Body of pancreas (tissue), 4 donors: ENCODE measurements around the gene RPS6KA5. TPM values are rescaled to one million over a fixed set of nuclear protein-coding genes. Genes with fewer than 3 reads are reported as not detected.

ENCODE experiments used
- ATAC-seq: fragments of 150-250 bp; one replicate; pipeline ENCODE4 v1.9.1; 2016
- DNase-seq, 4 donors: peaks; one replicate each; pipeline ENCODE4 v3.0.0-alpha.2; 2019
- H3K27ac ChIP-seq, 4 donors: fragments of 200-600 bp; sonication (generic); 1 replicate in 3 of 4; 2 replicates in 1 of 4; pipeline versions ENCODE4 v1.5.1 to v1.6.1; 2016 to 2019; ENCODE audit warnings: mild to moderate bottlenecking in 1 of 4, mixed read lengths in 1 of 4, moderate library complexity in 1 of 4
- H3K27me3 ChIP-seq, 2 donors: fragments of 200-600 bp; sonication (generic); one replicate each; pipeline ENCODE4 v1.6.0; 2016; ENCODE audit warnings: mild to moderate bottlenecking in 1 of 2
- H3K36me3 ChIP-seq, 2 donors: fragments of 200-600 bp; sonication (generic); replicated peaks in 1 of 2; 2 replicates each; pipeline ENCODE4 v1.5.1; 2016; ENCODE audit warnings: low read depth in 2 of 2; ENCODE audit not compliant: insufficient read depth in 1 of 2
- H3K4me1 ChIP-seq: fragments of 200-600 bp; sonication (generic); one replicate; pipeline ENCODE4 v1.6.0; 2016
- H3K4me3 ChIP-seq, 2 donors: fragments of 200-600 bp; sonication (generic); 1 replicate in 1 of 2; 2 replicates in 1 of 2; pipeline ENCODE4 v1.5.1; 2016 to 2019
- H3K9me3 ChIP-seq, 3 donors: fragments of 200-600 bp; sonication (generic); 1 replicate in 2 of 3; 2 replicates in 1 of 3; pipeline ENCODE4 v1.5.1; 2016
- POLR2A ChIP-seq, 3 donors: fragments of 450-650 bp; IDR thresholded peaks; one replicate each; pipeline ENCODE4 v1.6.1; 2016; ENCODE audit warnings: antibody characterized with exemption in 3 of 3, mild to moderate bottlenecking in 2 of 3
- WGBS, 2 donors: methylation state at CpG; one replicate each; pipeline ENCODE4 v1.1.5; 2017; 5-methylcytosine and 5-hydroxymethylcytosine counted together
- intact Hi-C: fragments of 100-400 bp; cut with DNase I; formaldehyde crosslinking; loops from one replicate; pipeline ENCODE4 v1.15.1; 2023
- small RNA-seq: library from RNA; depleted of rRNA; stranded (forward); fragments of <200 nt; gene quantifications from one replicate; pipeline ENCODE3, GENCODE V24; 2016
- total RNA-seq, 2 donors: library from RNA; depleted of rRNA; stranded (reverse); fragments of >200 nt; gene quantifications; one replicate each; pipeline ENCODE4 v1.1.0, GENCODE V29; 2016
- TF ChIP-seq, protein P1 (sequence below), 7 experiments: fragments of 450-650 bp in 4 of 7; fragments of 200-600 bp in 3 of 7; sonication (generic) in 3 of 7; IDR thresholded peaks; one replicate each; pipeline ENCODE4 v1.5.1; 2016 to 2019; ENCODE audit warnings: antibody characterized with exemption in 7 of 7

Gene RPS6KA5
- total RNA-seq, 2 donors from 2014 or later, result 0.66 to 2.9 TPM

DNA sequence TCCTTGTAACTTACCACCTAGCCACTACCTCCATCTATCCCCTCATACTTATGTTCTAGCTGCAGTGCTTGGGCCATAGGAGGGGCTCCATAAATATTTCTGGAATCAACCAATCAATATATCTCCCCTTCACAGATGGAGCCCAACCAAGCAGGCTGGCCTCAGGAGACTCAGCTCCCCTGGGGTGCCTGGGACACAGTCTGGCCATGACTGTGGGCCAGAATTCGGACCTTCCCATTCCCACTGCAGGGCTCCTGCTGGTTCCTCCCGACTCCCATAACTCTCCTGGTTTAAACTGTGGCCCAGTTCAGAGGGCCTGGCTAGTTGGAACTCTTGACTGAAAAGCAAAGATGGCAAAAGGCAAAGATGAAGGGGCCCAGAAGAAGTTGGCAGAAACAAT is 257.2 kb downstream of the RPS6KA5 start:
- H3K4me3 ChIP-seq, result no peak overlapping the region
- no peaks in the 10 kb centered on the region for H3K27me3 ChIP-seq
- WGBS, 2 donors, result 82 to 95% methylated on average over 2 of the region's 2 CpGs
- no peak for DNase-seq
- no peaks in the 10 kb centered on the region for H3K36me3 ChIP-seq
- peaks cover 18% of the 10 kb centered on the region for H3K4me1 ChIP-seq
- no peaks in the 10 kb centered on the region for H3K9me3 ChIP-seq
- no peak for ATAC-seq
- intact Hi-C loops, result no loop called here
- no peak overlapping the region for H3K27ac ChIP-seq
- TF ChIP-seq POLR2A (IDR thresholded peaks at IDR 0.05), result no peak
- TF ChIP-seq, protein P1, sequence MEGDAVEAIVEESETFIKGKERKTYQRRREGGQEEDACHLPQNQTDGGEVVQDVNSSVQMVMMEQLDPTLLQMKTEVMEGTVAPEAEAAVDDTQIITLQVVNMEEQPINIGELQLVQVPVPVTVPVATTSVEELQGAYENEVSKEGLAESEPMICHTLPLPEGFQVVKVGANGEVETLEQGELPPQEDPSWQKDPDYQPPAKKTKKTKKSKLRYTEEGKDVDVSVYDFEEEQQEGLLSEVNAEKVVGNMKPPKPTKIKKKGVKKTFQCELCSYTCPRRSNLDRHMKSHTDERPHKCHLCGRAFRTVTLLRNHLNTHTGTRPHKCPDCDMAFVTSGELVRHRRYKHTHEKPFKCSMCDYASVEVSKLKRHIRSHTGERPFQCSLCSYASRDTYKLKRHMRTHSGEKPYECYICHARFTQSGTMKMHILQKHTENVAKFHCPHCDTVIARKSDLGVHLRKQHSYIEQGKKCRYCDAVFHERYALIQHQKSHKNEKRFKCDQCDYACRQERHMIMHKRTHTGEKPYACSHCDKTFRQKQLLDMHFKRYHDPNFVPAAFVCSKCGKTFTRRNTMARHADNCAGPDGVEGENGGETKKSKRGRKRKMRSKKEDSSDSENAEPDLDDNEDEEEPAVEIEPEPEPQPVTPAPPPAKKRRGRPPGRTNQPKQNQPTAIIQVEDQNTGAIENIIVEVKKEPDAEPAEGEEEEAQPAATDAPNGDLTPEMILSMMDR (IDR thresholded peaks at IDR 0.05), result no peak

DNA sequence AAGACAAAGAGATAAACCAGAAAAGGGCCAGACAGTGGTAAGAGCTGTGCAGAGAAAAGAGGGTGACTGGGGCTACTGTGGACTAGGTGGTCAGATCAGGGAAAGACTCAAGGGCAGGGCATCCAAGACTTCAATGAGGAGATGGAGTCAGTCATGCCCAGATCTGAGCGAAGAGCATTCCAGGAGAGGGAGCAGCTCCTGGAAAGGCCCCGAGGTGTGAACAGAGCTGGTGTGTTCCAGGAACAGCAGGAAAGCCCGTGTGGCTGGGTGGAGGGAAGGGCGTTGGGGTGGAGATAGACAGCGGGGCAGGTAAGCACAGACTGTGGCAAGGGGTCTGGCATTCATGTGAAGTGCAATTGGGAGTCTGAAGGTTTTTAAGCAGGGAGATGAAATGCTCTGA is 261.0 kb downstream of the RPS6KA5 start:
- intact Hi-C loops, result no loop called here
- Histone ChIP-seq H3K36me3 (no peaks in the 10 kb centered on the region), H3K4me3 (no peak overlapping the region), H3K9me3 (no peaks in the 10 kb centered on the region), H3K27ac (no peak overlapping the region), H3K4me1 (no peaks in the 10 kb centered on the region), H3K27me3 (no peaks in the 10 kb centered on the region)
- DNase-seq (no peak), ATAC-seq (no peak)
- TF ChIP-seq POLR2A (IDR thresholded peaks at IDR 0.05), result no peak
- TF ChIP-seq, protein P1 (IDR thresholded peaks at IDR 0.05), result no peak
- WGBS, 2 donors, result 80 to 85% methylated on average over 5 of the region's 5 CpGs

DNA sequence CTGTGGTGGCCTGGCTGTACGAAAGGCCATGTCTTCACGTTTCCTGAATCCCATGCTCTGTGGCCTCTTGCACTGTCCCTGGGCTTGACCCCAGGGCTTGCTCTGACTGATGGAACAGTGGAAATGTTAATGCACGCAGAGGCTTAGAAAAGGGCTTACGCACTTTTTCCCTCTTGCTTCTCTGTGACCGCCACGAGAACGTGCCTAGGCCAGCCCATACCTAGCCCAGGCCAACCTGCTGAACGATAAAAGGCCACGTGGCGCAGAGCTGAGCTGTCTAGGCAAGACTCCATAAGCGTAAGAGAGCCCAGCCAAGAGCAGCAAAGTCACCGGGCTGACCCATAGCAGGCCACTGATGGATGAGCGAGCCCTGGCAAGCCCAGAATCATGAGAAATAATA is 262.5 kb downstream of the RPS6KA5 start:
- ATAC-seq, result no peak

More for the DNA sequence above, 262.5 kb downstream of the RPS6KA5 start:
- H3K36me3 ChIP-seq, result no peaks in the 10 kb centered on the region
- WGBS, 2 donors, result 89 to 91% methylated on average over 13 of the region's 13 CpGs
- no peak for DNase-seq
- H3K27ac ChIP-seq, result no peak overlapping the region
- no peak overlapping the region for H3K4me3 ChIP-seq
- TF ChIP-seq, protein P1 (IDR thresholded peaks at IDR 0.05), result no peak
- no peak for TF ChIP-seq POLR2A (IDR thresholded peaks at IDR 0.05)
- no peaks in the 10 kb centered on the region for H3K9me3 ChIP-seq
- H3K27me3 ChIP-seq, result no peaks in the 10 kb centered on the region
- intact Hi-C loops, result no loop called here
- H3K4me1 ChIP-seq, result no peaks in the 10 kb centered on the region

Small RNA genes lying within 50 kb of the gene (small RNA-seq; reads per million reads assigned to genes)
- gene RNU7-30P, result not detected

Other genes starting within 250 kb of the RPS6KA5 start
- 10 to 100 TPM; 15.3 to 44.2 TPM for gene TTC7B, start 244.2 kb downstream of the RPS6KA5 start, total RNA-seq
- gene DGLUCY, start 53.4 kb upstream of the RPS6KA5 start, total RNA-seq, result 10 to 100 TPM; 30.9 to 77.8 TPM
- under 1 TPM in 1 of 2 donors, not detected in 1; 0.26 TPM for gene GPR68, start 184.1 kb upstream of the RPS6KA5 start, total RNA-seq